MM.1S (cell line): ENCODE measurements around the gene REXO4.
A peak's percentile ranks its signal among the peaks of the same experiment; 100 is the strongest.

Experiments
- DNase-seq: peaks from one replicate; pipeline ENCODE4 v3.0.0-alpha.2; 2015
- H2AFZ ChIP-seq: fragments of 300-600 bp; sonication (generic); 2 replicates; pipeline ENCODE4 v1.6.0; 2016; ENCODE audit warnings: antibody characterized with exemption, low read length
- H3F3A ChIP-seq: fragments of 300-600 bp; sonication (generic); 2 replicates; pipeline ENCODE4 v1.6.1; 2016; ENCODE audit warnings: mild to moderate bottlenecking, antibody characterized with exemption, low read length, moderate library complexity, mixed read lengths; ENCODE audit not compliant: insufficient read depth
- H3K27ac ChIP-seq: fragments of 300-600 bp; sonication (generic); 2 replicates; pipeline ENCODE4 v1.5.1; 2016; ENCODE audit warnings: mild to moderate bottlenecking, low read length
- H3K27me3 ChIP-seq: fragments of 300-600 bp; sonication (generic); replicated peaks from 2 replicates; pipeline ENCODE4 v1.6.0; 2016; ENCODE audit warnings: low read length; ENCODE audit not compliant: insufficient read depth
- H3K36me3 ChIP-seq: fragments of 300-600 bp; sonication (generic); replicated peaks from 2 replicates; pipeline ENCODE4 v1.6.1; 2016; ENCODE audit warnings: mild to moderate bottlenecking, low read length, mixed read lengths; ENCODE audit not compliant: insufficient read depth
- H3K4me1 ChIP-seq: fragments of 300-600 bp; sonication (generic); 2 replicates; pipeline ENCODE4 v1.6.1; 2016; ENCODE audit warnings: low read length, mixed read lengths
- H3K4me2 ChIP-seq: fragments of 300-600 bp; sonication (generic); 2 replicates; pipeline ENCODE4 v1.6.0; 2016; ENCODE audit warnings: low read depth, low read length
- H3K4me3 ChIP-seq: fragments of 300-600 bp; sonication (generic); 2 replicates; pipeline ENCODE4 v1.5.1; 2016; ENCODE audit warnings: low read length, mixed read lengths
- H3K79me2 ChIP-seq: fragments of 300-600 bp; sonication (generic); 2 replicates; pipeline ENCODE4 v1.6.1; 2016; ENCODE audit warnings: mixed run types, low read length, mixed read lengths
- H3K9ac ChIP-seq: fragments of 300-600 bp; sonication (generic); 2 replicates; pipeline ENCODE4 v1.6.1; 2016; ENCODE audit warnings: low read length, mixed read lengths
- H3K9me2 ChIP-seq: fragments of 300-600 bp; sonication (generic); replicated peaks from 2 replicates; pipeline ENCODE4 v1.6.1; 2016; ENCODE audit warnings: mild to moderate bottlenecking, low read length, mixed read lengths; ENCODE audit not compliant: insufficient read depth
- H3K9me3 ChIP-seq: fragments of 300-600 bp; sonication (generic); replicated peaks from 2 replicates; pipeline ENCODE4 v1.6.1; 2016; ENCODE audit warnings: mild to moderate bottlenecking, low read length, mixed read lengths; ENCODE audit not compliant: insufficient read depth
- H4K20me1 ChIP-seq: fragments of 300-600 bp; sonication (generic); 2 replicates; pipeline ENCODE4 v1.6.1; 2016; ENCODE audit warnings: mild to moderate bottlenecking, low read length, moderate library complexity, mixed read lengths; ENCODE audit not compliant: insufficient read depth
- EZH2 ChIP-seq: fragments of 300-600 bp; sonication (generic); optimal IDR thresholded peaks from 2 replicates; pipeline ENCODE3; 2017; ENCODE audit warnings: low read depth, mild to moderate bottlenecking, antibody characterized with exemption, low read length, mixed read lengths
- EZH2phosphoT487 ChIP-seq: fragments of 300-600 bp; sonication (generic); IDR thresholded peaks from 2 replicates; pipeline ENCODE4 v1.6.1; 2018; ENCODE audit warnings: antibody characterized with exemption, low read length
- TF ChIP-seq, protein P1 (sequence below): fragments of 300-600 bp; sonication (generic); IDR thresholded peaks from 2 replicates; pipeline ENCODE4 v1.5.1; 2016; ENCODE audit warnings: antibody characterized with exemption, low read length, mixed read lengths

REXO4 gene

DNA sequence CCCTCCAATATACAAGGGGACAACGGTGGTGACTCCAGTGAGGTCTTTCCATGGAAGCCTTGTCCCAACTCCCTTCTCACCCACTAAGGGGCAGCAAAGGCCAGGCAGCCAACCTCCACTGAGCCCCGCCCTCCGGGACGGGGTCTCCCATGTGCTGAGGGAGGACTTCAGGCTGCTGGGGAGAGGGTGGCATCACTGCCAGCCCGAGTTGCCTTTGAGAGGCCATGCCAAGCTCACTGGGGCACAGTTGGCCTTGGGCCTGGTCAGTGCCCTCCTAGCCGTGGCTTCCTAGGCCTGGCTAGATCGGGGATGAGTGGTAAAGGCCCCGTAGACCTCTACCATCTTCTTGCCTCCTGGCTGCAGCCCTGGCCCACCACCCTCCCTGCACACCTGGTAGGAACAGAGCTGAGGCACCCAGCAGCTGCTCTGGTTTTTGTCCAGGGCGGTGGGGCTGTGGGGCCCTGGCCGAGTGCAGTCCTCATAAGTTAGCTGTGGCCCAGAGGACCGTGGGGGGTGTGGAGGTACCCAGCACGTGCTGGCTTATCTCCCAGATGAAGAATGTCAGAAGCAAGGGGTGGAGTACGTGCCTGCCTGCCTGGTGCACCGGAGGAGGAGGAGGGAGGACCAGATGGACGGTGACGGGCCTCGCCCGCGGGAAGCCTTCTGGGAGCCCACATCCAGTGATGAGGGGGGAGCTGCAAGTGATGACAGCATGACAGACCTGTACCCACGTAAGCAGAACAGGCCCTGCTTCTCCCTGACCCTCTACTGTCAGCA is 58.2 kb downstream of the REXO4 start:
- H3K27ac ChIP-seq, result no peak overlapping the region
- H3K9me2 ChIP-seq, result no peaks in the 10 kb centered on the region
- peaks cover 54% of the 10 kb centered on the region for H3K79me2 ChIP-seq
- H3K4me1 ChIP-seq, result peaks cover 8% of the 10 kb centered on the region; the same call in 1 of the 2 replicates
- H3K9ac ChIP-seq, result no peak overlapping the region
- peaks cover 7% of the 10 kb centered on the region; the same call in 1 of the 2 replicates for H3F3A ChIP-seq
- no peak for DNase-seq
- H4K20me1 ChIP-seq, result 0 out of 2 replicates have a peak, but pooled peaks cover 8% of the 10 kb centered on the region
- no peaks in the 10 kb centered on the region for H3K9me3 ChIP-seq
- H3K4me2 ChIP-seq, result no peak overlapping the region
- TF ChIP-seq EZH2 (no peak), EZH2phosphoT487 (no peak)
- TF ChIP-seq, protein P1, sequence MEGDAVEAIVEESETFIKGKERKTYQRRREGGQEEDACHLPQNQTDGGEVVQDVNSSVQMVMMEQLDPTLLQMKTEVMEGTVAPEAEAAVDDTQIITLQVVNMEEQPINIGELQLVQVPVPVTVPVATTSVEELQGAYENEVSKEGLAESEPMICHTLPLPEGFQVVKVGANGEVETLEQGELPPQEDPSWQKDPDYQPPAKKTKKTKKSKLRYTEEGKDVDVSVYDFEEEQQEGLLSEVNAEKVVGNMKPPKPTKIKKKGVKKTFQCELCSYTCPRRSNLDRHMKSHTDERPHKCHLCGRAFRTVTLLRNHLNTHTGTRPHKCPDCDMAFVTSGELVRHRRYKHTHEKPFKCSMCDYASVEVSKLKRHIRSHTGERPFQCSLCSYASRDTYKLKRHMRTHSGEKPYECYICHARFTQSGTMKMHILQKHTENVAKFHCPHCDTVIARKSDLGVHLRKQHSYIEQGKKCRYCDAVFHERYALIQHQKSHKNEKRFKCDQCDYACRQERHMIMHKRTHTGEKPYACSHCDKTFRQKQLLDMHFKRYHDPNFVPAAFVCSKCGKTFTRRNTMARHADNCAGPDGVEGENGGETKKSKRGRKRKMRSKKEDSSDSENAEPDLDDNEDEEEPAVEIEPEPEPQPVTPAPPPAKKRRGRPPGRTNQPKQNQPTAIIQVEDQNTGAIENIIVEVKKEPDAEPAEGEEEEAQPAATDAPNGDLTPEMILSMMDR, result no peak
- H3K36me3 ChIP-seq, result 0 out of 2 replicates have a peak, but pooled peaks cover 5% of the 10 kb centered on the region
- no peak overlapping the region for H3K4me3 ChIP-seq
- no peaks in the 10 kb centered on the region for H3K27me3 ChIP-seq
- H2AFZ ChIP-seq, result no peak overlapping the region

DNA sequence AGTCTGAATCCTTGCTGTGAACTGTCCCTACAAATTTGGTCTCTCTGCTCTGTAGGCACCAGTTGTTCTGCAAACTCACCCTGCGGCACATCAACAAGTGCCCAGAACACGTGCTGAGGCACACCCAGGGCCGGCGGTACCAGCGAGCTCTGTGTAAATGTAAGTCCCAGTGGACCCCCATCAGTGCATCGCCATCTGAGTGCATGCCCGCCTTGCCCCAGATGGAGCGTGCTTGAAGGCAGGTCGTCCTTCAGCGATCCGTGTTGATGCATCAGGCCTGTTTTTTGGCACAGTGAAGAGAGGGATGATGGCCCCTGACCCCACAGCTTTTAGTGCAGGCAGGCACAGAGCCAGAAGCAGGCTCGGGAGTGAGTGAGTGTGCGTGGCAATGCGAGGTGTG is 60.2 kb downstream of the REXO4 start:
- Histone ChIP-seq H3K4me2 (peak overlapping the region; percentile 98; the same call in 1 of the 2 replicates), H3K9ac (no peak overlapping the region), H3F3A (peaks cover 24% of the 10 kb centered on the region), H2AFZ (no peak overlapping the region), H3K79me2 (peaks cover 54% of the 10 kb centered on the region), H3K9me3 (no peaks in the 10 kb centered on the region), H3K9me2 (no peaks in the 10 kb centered on the region), H4K20me1 (0 out of 2 replicates have a peak, but pooled peaks cover 8% of the 10 kb centered on the region), H3K36me3 (no peaks in the 10 kb centered on the region), H3K27ac (no peak overlapping the region), H3K27me3 (no peaks in the 10 kb centered on the region), H3K4me3 (peak overlapping the region; percentile 74; the same call in 1 of the 2 replicates), H3K4me1 (peaks cover 8% of the 10 kb centered on the region; the same call in 1 of the 2 replicates)
- TF ChIP-seq EZH2phosphoT487, result no peak
- TF ChIP-seq, protein P1, result no peak
- TF ChIP-seq EZH2, result no peak
- DNase-seq, result no peak

GRCh38 chr9:133356391-133357091 is 61.3 kb downstream of the REXO4 start, which contains the start of the genes SURF1 and SURF2:
SURF1 (minus strand) TSS chr9:133356487; CDS start chr9:133356453, 34 bp downstream.
SURF2 (plus strand) TSS chr9:133356550; CDS start chr9:133356593, 43 bp downstream.
- Histone ChIP-seq H3K27me3 (no peaks in the 10 kb centered on the region), H2AFZ (peak within 1 kb of the TSS; percentile 80; the same call in 1 of the 2 replicates), H3K36me3 (no peaks in the 10 kb centered on the region; the same call in 1 of the 2 replicates), H3K4me1 (peaks cover 8% of the 10 kb centered on the region; the same call in 1 of the 2 replicates), H3K9ac (peak within 1 kb of the TSS; percentile 80), H3K79me2 (peaks cover 48% of the 10 kb centered on the region), H3K9me3 (no peaks in the 10 kb centered on the region), H3K9me2 (no peaks in the 10 kb centered on the region), H3F3A (peaks cover 34% of the 10 kb centered on the region), H3K4me2 (peak within 1 kb of the TSS; percentile 98), H4K20me1 (peaks cover 11% of the 10 kb centered on the region; the same call in 1 of the 2 replicates), H3K4me3 (peak within 1 kb of the TSS; percentile 93), H3K27ac (peak within 1 kb of the TSS; percentile 46)
- no peak for TF ChIP-seq EZH2
- no peak for TF ChIP-seq EZH2phosphoT487
- TF ChIP-seq, protein P1, result peak; percentile 31
- peak; percentile 89 for DNase-seq
